Measurements from ENCODE around the gene ESYT3.

Gene ESYT3, protein sequence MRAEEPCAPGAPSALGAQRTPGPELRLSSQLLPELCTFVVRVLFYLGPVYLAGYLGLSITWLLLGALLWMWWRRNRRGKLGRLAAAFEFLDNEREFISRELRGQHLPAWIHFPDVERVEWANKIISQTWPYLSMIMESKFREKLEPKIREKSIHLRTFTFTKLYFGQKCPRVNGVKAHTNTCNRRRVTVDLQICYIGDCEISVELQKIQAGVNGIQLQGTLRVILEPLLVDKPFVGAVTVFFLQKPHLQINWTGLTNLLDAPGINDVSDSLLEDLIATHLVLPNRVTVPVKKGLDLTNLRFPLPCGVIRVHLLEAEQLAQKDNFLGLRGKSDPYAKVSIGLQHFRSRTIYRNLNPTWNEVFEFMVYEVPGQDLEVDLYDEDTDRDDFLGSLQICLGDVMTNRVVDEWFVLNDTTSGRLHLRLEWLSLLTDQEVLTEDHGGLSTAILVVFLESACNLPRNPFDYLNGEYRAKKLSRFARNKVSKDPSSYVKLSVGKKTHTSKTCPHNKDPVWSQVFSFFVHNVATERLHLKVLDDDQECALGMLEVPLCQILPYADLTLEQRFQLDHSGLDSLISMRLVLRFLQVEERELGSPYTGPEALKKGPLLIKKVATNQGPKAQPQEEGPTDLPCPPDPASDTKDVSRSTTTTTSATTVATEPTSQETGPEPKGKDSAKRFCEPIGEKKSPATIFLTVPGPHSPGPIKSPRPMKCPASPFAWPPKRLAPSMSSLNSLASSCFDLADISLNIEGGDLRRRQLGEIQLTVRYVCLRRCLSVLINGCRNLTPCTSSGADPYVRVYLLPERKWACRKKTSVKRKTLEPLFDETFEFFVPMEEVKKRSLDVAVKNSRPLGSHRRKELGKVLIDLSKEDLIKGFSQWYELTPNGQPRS

GRCh38 chr3:138434276-138434874, at the start of gene ESYT3:
Gene ESYT3, plus strand, starts transcription at chr3:138434616. Its CDS starts 183 bp downstream, at chr3:138434799.
- DNase-seq = peak; percentile 80

DNA sequence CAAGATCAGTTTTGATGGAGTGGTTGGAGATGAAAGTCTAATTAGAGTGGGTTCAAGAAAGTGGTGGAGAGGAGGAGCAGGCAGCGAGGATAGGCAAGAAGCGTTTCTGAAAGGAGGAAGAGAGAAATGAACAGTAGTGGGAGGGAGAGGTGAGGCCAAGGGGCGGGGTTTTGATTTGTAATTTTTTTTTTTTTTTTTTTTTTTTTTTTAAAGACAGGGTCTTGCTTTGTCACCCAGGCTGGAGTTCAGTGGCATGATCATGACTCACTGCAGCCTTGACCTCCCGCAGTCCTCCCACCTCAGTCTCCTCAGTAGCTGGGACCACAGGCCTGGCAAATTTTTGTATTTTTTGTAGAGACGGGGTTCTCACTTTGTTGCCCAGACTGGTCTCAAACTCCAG, 49.4 kb upstream of the ESYT3 start:
- no peak for DNase-seq

- DNase-seq = no peak
Measured at GRCh38 chr3:138389144-138389601, 45.2 kb upstream of the ESYT3 start.

GRCh38 chr3:138389841-138390581, 44.4 kb upstream of the ESYT3 start:
- DNase-seq = no peak

GRCh38 chr3:138390582-138390932, 43.9 kb upstream of the ESYT3 start:
- DNase-seq = no peak

DNA sequence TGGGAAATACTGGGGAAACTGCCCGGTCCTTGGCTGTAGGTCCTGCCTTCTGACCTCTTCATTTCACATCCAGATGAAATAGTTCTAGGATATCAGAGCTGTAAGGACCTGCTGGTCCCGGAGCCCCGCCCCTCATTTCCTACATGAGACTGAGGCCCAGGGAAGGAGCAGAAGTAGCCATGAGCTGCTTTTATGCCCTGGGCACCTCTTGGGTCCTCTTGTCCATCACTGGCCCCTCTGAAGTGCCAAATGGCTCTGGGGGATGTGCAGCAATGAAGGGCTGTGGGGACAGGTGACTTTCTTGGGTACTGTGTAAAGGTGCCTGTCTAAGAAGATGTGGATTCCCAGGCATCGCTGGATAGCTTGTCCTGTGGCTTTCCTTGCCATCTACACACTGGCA, 40.3 kb upstream of the ESYT3 start:
- no peak for DNase-seq

DNA sequence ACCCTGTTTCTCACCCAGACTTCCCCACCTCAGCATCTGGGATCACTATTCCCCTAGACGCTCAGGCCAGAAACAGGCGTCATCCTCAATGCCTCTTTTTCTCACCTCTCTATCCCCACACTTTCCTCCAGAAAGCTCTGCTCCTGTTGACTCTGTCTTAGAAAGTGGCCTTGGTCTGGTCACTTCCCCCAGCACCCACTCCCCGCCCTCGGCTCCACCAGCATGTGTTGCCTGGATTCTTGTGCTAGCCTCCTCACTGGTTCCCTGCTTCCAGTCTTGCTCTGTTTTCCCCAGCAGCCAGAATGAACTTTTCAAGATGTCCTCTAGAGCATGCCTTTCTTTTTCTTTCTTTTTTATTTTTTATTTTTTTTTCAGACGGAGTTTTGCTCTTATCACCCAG, 39.7 kb upstream of the ESYT3 start:
- DNase-seq = no peak

- no peak for DNase-seq
Measured at GRCh38 chr3:138395865-138396751, 38.3 kb upstream of the ESYT3 start.

DNA sequence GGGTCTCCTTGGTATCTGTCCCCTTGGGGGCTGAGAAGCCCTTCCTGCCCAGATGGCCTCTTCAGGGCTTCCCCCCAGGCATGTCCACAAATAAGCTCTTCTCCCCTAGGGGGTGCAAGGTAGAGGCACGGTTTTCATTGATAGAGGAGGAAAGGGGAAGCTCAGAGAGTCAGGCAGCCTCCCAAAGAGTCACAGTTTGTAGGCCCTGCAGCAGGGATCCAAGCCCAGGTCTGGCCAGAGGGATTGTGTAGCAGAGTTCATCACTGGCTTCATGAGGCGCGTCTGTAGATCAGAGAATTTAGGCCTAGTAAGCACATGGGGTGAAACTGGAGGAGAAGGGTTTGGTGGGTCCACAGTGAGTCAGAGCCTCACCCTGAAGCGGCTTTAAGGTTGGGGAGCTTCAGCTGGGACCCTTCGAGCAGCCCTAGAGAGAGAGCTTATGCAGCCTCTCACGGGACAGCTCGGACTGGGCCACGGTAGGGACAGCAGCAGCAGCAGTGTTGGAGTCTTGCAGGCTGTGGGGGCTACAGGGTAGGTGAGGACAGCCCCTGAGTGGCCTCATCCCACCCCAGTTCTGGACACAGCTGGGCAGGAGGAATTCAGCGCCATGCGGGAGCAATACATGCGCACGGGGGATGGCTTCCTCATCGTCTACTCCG, 37.5 kb upstream of the ESYT3 start:
- DNase-seq = no peak

DNA sequence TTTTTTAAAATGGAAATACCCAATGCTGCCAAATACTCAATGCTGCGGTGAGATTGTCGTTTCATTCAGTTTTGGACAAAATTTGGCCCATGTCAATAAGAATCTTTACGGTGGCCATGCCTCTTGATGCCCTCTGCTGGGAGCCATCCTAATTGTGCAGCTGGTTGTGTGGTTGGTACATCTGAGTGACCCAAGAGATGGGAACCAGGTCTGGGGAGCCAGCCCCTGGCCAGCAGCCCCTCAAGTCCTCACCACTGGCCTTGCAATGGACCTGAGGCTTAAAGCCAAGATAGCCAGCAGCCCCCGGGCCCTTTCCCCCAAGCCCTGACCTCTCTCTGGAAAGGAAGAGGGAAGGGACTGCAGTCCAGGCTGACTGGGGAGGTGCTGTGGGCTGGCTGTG, 36.4 kb upstream of the ESYT3 start:
- no peak for DNase-seq

DNA sequence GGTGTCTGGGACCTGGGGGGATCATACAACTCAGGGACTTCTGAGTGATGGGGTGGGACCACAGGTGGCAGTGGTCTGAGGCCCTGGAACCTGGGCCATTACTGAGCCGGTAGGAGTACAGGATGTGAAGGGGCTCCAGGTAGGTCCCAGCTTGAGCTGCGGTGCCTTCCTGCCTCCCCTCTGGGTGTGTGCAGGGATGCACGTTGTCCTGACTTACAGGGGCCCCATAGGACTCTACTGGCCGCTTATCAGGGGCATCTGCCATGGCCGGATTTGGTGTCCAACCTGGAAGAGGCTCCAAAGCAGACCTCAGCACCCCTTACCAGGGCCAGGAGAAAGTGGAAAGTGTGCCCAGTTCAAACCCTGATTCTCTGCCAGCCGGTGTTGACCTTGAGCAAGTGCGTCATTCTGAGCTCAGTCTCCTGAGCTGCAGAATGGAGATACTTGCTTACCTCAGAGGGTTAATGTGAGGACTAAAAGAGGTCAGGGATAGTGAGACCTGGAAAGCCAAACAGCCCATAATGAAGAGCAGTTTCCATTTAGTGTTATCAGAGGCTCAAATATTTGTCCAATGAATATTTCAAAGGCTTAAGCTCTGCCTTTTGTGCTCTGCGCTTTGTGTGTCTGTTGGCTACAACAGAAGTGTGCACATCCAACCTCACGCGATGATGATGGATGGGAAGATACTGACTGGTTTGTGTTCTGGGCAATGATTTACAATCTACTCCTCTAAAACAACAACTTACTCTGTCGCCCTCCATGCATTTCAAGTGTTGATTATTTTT, 35.4 kb upstream of the ESYT3 start:
- DNase-seq = no peak

DNA sequence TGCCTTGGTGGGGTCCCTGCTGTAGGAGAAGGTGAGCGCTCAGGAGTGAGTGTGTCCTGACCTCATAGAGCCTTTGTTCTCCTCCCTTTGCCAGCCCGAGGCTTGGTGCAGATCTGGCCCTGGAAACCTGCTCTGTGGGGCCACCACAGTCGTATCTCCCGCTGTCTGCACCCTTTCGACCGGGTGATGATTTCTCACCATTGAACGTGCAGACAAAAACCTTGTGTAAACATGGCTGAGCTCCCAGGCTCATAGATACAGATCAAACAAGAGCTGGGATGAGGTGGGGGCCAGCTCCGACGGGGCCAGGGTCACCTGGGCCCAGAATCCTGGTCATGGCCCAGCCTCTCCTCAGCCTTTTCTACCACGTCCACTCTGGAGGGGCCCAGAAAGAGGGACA, 34.6 kb upstream of the ESYT3 start:
- no peak for DNase-seq

- no peak for DNase-seq
Measured at GRCh38 chr3:138400651-138401070, 33.8 kb upstream of the ESYT3 start.

DNA sequence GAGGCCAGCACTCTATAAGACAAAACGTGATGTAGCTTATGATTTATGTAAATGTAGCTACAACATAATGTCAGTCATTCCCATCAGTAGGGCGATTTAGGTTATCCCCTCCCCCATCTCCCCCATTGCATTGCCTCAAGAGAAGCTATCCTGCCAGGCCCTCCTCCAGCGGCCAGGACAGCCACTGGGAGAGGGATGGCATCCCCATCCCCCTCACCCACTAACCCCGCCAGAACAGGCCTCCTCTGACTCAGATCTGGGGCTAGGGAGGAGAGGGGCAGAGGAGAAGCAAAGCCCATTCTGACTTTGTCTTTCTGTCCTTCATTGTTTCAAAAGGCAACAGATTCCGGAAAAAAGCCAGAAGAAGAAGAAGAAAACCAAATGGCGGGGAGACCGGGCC, 32.6 kb upstream of the ESYT3 start:
- no peak for DNase-seq

DNA sequence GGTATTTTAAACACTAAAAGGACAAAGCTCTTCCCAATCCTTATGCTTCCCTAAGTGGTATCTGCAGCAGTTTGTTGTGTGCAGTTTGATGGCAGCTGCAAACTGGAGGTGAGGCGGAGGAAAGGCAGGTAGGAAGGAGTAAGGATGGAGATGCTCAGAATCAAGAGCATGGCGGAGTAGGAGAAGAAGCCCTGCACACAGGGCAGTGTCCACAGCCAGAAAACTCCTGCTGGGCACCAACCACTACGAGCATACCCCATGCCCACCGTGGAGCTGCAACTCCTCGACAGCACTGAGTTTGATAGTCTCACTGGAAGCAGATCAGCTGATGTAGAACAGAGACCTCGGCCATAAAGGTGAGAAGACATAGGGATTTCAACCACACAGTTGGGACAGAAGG, 30.3 kb upstream of the ESYT3 start:
- DNase-seq = no peak

GRCh38 chr3:138405001-138405400, 29.4 kb upstream of the ESYT3 start:
- DNase-seq = no peak

DNA sequence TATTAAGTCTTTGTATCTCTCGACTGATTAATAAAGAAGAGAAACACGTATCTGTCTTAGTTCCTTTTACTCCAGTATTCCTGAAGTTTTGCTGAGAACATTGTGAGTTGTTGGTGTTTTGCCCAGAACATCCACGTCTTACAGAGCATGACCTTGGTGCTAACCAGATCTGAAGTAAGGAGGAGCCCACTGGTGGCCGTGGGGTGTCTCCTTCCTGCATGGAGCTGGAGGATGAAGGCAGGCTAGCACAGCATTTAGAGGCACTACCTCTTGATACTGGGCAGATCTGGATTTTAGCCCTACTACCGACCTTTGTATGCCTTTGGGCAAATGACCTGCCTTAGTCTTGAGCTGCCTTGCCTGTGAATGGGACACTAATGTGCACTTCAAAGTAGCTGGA, 28.9 kb upstream of the ESYT3 start:
- DNase-seq = no peak

DNA sequence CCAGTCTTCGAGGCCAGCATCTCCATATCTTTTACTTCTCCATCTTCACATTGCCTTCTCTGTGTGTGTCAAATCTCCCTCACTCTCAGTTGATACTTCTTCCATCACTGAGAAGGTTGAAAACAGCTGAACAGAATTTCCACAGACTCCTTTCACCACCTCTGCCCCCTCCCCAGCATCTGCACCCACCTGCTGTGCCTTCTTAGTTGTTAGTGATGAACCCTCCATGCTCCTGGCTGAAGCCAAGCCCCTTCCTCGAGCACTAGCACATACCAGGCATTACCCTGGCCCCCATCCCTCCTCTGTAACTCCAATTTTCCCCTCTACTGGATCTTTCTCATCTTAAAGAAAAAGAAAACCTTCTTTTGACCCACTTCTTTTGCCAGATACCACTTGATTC, 27.8 kb upstream of the ESYT3 start:
- DNase-seq = no peak

- no peak for DNase-seq
Measured at GRCh38 chr3:138407236-138407907, 27.0 kb upstream of the ESYT3 start.
